GM18502 (cell line): ENCODE data around the gene ZBTB45.

Experiments used
- ATAC-seq: cut with Tn5 transposase; IDR thresholded peaks from one replicate; pipeline ENCODE4 v1.9.1; 2021; ENCODE audit warnings: mild to moderate bottlenecking; ENCODE audit not compliant: unreplicated experiment, poor library complexity

ZBTB45 gene

DNA sequence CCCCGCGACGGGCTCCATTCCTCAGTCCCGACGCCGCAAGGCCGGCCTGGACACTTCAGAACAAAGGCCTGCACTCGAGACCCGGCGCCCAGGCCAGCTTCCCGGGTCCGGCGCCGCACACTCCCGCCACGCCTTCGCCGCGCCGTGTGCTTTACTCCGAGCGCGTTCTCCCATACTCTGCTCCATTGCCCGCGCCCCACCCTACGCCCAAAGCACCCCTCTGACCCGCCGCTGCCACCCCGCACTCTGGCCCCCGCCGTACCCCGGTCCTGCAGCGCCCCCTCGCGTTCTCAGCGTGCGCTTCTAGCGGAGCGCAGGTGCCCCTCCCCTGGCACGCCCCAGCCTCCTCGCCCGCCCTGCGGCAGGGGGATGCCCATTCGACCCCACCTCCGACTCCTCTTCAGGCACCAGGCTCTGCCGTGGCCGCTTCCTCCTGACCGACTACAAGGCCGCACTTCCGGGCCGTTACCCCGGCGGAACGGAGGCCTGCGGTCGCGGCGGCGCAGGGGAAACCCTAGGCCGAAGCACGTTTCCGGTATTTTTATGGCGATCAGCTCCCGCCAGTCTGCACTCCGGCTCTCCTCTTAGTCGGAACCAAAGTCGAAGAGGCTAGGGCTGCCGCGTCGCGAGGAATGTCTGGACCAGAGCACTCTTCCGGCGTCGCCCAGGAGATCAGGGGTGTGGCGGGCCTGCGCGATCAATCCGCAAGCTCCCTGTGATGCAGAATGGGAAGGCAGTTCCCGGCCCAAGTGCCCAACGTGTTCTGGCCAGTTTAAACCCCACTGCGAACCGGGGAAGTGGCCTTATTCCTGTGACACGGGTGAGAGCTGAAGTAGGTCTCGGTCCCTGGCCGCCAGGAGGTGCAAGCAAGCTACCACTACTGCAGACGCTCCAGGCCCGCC, at the start of gene ZBTB45:
Gene ZBTB45 (minus strand): TSS at position 456 of the 902 bp plus-strand sequence. CDS start 2,137 bp downstream, outside the sequence.
- ATAC-seq, result peak; percentile 76

DNA sequence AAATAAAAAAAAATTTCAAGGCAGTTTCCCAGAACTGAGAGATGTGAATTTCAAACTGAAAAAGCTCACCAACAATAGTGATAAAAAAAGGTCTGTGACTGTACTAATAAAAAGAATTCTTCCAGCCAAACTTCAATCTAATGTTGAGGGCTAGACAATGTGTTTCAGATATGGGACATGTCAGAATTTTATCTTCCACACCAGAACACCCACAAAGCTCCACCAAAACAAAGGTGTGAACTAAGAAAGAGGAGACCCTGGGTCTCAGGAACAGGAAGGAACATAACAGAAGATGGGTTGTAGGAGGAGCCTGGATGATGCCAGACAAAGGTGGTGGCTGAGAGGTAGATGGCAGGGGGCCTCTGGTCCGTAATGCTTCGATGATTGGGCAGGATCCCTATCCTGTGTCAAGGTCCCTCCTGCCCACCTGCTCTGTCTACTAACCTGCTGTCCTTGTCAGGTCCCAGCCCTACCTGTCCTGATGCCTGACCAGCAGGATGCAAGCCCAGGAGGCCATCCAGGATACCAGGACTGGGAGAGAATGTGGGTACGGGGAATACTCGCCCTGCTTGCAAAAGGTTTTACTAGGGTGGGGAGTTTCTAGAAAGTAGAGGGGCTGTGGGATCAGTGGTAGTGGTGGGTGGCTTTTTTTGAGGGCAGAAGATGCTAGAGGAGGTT, 49.0 kb upstream of the ZBTB45 start:
- ATAC-seq, result no peak

DNA sequence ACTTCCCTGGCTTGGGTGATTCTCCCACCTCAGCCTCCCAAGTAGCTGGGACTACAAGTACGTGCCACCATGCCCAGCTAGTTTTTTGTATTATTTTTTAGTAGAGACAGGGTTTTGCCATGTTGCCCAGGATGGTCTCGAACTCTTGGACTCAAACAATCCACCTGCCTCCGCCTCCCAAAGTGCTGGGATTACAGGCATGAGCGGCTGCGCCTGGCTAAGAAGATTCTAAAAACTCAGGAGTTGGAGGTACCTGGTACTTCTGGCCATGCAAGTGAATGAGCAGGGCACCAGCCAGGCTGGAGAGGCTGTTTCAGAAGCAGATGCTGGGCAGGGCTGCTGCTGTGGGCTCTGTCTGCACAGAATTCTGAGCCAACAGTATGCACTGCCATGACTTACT, 47.4 kb upstream of the ZBTB45 start:
- no peak for ATAC-seq

DNA sequence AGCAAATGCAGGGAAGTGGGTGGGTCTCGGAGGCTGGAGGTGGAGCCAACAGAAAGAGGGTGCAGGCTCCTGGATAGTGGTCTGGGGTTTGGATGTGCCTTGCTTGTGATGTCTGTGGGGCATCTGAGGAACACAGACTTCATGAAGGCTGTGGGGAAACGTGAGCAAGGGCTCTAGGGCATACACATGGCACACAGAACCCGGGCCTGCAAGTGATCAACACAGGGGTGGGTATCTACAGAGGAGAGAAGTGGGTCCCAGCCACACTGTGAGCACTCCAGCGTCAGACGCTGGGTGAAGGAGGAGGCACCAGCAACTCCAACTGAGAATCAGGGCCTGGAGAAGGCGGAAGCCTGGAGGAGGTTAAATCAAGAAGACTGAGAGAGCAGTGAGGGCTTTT, 44.2 kb upstream of the ZBTB45 start:
- ATAC-seq, result no peak

GRCh38 chr19:58563034-58563573, 43.5 kb upstream of the ZBTB45 start:
- no peak for ATAC-seq

GRCh38 chr19:58562122-58563033, 42.8 kb upstream of the ZBTB45 start:
- ATAC-seq, result no peak

GRCh38 chr19:58561373-58562121, 41.9 kb upstream of the ZBTB45 start:
- no peak for ATAC-seq

DNA sequence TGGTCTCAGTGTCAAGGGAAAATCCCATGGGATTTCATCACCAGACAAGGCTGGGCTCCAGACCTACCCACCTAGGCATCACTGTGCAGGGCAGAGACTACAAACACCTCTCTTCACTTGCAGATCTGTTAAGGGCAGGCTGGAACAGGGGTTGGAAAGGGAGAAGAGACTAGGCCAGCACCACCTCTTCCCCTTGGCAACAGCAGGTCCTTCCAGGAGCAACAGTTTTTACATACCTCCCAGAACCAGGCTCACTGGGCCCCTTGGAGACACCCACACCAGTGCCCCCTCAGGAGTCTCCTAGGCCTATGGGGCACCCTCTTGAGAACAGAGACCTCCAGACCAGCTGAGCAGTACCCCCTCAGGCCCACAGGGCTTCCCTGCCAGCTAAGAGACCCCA, 41.3 kb upstream of the ZBTB45 start:
- ATAC-seq, result no peak

DNA sequence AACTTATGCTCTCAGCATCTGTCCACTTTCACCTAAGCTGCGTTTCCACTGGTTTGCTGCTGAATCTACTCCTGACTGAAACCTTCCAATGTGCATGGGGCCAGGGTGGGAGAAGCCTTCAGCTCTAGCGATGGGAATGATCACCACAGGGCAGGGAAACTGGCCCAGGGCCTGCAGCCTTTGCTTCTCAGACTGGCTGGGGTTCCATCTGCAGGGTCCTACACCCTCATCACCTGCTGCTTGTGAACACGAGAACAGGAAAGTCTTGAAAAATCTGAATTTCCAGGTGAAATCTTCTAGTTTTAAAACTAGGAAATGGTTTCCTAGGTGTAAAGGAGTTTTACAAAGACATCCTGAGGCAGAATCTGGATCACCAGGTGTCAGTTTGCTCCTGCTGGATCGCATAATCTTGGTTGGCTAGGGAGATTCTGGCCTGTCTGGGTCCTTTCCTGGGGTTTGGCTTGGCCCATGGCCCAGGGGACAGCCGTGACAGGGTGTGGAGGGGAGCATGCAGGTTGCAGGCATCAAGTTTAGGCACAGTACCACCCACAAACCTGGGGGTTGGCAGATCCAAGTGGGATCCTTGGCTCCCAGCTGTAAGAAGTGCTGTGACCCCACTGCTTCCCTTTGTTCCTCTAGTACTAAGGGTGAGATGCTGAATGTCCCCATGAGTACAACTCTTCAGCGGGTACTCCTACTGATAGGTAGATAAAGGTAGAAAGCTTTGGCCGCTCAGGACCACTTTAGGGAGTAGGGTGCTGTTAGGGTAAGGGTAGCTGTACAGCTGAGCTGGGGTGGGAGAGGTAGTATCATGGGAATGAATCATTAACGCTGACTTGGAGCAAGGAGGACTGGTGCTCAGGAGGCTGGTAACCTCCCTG, 40.6 kb upstream of the ZBTB45 start:
- no peak for ATAC-seq

- no peak for ATAC-seq
These were observed 39.8 kb upstream of the ZBTB45 start for GRCh38 chr19:58559275-58560006.

- ATAC-seq, result peak; percentile 52
These were observed 39.1 kb upstream of the ZBTB45 start for GRCh38 chr19:58558623-58559274.

DNA sequence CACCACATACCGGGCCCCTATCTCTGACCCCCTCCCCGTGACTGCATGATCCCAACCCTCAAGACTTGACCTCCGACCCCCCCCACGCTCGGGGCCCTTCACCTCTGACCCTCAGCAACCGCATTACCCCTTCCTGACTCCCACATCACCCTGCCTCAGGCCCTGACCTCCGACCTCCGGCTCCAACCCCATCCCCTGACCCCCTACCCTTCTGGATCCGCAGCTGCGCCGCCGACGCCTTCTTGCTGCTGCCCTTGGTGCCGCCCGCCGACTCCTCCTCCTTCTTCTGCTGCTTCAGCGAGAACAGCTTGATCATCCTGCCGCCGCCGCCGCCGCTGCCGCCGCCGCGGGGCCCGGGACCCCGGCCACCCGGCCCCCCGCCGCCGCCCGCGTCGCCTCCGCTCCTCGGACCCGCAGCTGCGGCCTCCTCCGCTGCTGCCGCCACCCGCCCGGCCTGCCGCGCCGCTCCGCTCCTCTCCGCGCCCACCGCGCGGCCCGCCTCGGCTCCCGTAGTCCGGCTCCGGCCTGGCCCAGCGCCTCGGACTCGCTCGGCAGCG, 38.5 kb upstream of the ZBTB45 start, which contains the start of gene UBE2M:
Gene UBE2M (minus strand): TSS at position 546 of the 557 bp plus-strand sequence. CDS start 230 bp downstream, at position 316.
- no peak for ATAC-seq

GRCh38 chr19:58557221-58558065, 37.8 kb upstream of the ZBTB45 start:
- no peak for ATAC-seq

GRCh38 chr19:58556622-58557220, 37.1 kb upstream of the ZBTB45 start:
- ATAC-seq, result no peak

DNA sequence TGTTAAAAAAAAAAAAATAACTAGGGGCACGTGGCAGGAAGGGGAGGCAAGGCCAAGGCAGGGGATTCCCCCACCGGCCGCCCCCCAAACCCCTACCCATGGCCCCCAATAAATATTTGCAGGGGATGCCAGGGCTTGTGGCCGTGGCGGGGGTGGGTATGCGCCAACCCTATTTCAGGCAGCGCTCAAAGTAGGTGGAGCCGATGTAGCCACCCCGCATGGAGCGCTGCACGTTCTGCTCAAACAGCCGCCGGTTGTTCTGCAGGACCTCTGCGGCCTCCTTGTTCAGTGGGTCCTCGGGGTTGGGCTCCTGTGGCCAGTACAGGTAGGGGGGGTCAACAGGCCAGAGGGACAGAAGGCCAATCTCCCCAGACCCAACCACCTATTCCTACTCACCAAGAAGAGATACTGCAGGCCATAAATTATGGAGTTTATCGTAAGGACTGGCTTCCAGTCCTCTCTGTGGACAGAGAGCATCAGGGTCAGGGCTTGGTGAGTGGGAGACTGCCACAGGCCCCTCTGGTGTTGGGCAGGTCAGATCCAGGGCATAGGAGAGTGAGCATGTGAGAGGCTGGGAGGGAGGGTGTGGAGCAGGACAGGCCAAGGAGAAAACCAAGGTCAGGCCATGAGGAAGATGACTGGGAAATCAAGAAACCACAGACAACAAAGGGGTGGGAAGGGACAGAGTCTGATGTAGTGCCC, 36.5 kb upstream of the ZBTB45 start:
- ATAC-seq, result no peak
